ENCODE measurements around the gene NEURL1B.

DNA sequence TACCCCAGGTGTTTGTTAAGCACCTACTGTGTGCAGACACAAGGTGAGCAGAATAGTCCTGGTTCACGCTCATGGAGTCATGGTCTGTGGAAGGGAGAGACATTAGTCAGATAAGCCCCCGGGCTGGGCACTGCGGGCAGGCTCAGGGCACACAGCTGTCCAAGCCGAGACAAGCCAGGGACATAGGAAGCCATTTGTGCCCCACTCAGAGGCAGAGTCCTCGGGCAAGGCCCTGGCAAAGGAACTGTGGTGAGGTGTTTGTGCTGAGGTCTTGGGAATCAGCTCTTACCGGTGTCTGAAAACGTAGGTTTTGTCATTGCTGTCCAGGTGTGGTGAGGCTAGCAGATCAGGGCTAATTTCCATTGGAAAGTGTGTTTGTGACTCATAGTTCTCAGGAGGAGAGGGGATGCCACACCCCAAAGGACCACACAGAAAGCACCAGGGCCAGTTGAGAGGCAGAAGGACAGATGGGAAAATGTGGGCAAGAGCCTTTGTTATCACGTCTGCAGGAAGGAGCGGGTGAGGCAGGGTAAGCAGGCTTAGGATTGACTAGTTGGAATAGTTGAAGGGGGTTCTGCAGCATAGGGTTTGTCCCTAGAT is 46.1 kb upstream of the NEURL1B start:
- no peak for TF ChIP-seq HDGF (IDR thresholded peaks at IDR 0.05; ENCODE audit: borderline replicate concordance)
- no peak for TF ChIP-seq SUZ12 (IDR thresholded peaks at IDR 0.05)
- TF ChIP-seq TARDBP (IDR thresholded peaks at IDR 0.05), result no peak
- TF ChIP-seq BHLHE40 (IDR thresholded peaks at IDR 0.05; ENCODE audit: borderline replicate concordance), result no peak
- TF ChIP-seq NFRKB (IDR thresholded peaks at IDR 0.05), result no peak
- TF ChIP-seq ELF4 (IDR thresholded peaks at IDR 0.05), result no peak
- no peak for TF ChIP-seq FOXK2 (IDR thresholded peaks at IDR 0.05)
- TF ChIP-seq LEF1 (IDR thresholded peaks at IDR 0.05; ENCODE audit: borderline replicate concordance), result no peak
- no peak for TF ChIP-seq SP1 (IDR thresholded peaks at IDR 0.05)
- no peak for TF ChIP-seq FOXM1 (IDR thresholded peaks at IDR 0.05; ENCODE audit: borderline replicate concordance)
- no peak for TF ChIP-seq FOXA1 (IDR thresholded peaks at IDR 0.05)
- no peak for TF ChIP-seq ARNT (IDR thresholded peaks at IDR 0.05)

Data from HEK293T (cell line).